Ovary (tissue), 9 donors: Measurements from ENCODE around the gene GRK7. TPM values are rescaled to one million over a fixed set of nuclear protein-coding genes. Genes with fewer than 3 reads are reported as not detected.

Source experiments
- DNase-seq, 5 donors: peaks; one replicate each; pipeline ENCODE4 v3.0.0-alpha.2; 2019 to 2020
- H3K27ac ChIP-seq, 2 donors: fragments of 200-600 bp; one replicate each; pipeline versions ENCODE4 v1.5.1 to v1.8.0; 2019 to 2022
- H3K27me3 ChIP-seq: fragments of 200-600 bp; one replicate; pipeline ENCODE4 v1.8.0; 2022
- H3K36me3 ChIP-seq: fragments of 200-600 bp; sonication (generic); one replicate; pipeline ENCODE4 v1.5.1; 2019
- H3K4me1 ChIP-seq: one replicate; pipeline ENCODE4 v1.8.1; 2013; ENCODE audit warnings: mild to moderate bottlenecking, moderate library complexity; ENCODE audit not compliant: insufficient read depth
- H3K4me3 ChIP-seq: fragments of 200-600 bp; sonication (generic); one replicate; pipeline ENCODE4 v1.5.1; 2017
- H3K9me3 ChIP-seq, 2 donors: fragments of 200-600 bp in 1 of 2; sonication (generic) in 1 of 2; one replicate each; pipeline versions ENCODE4 v1.5.1 to v1.8.1; 2013 to 2019; ENCODE audit warnings: mild to moderate bottlenecking in 1 of 2, moderate library complexity in 1 of 2
- EP300 ChIP-seq: sonication (generic); formaldehyde crosslinking; IDR thresholded peaks from one replicate; pipeline ENCODE4 v1.6.1; 2017; ENCODE audit warnings: antibody characterized with exemption
- POLR2A ChIP-seq: fragments of 450-650 bp; IDR thresholded peaks from one replicate; pipeline ENCODE4 v1.6.1; 2017; ENCODE audit warnings: antibody characterized with exemption, mild to moderate bottlenecking, moderate library complexity
- WGBS, 3 donors: extraction: QIAGEN DNeasy Blood & Tissue Kit in 1 of 3; methylation state at CpG; one replicate each; pipeline versions ENCODE4 v1.1.5 to v1.1.7; 2013 to 2017; 5-methylcytosine and 5-hydroxymethylcytosine counted together
- intact Hi-C, 4 donors: fragments of 100-400 bp; cut with DNase I; formaldehyde crosslinking; loops; one replicate each; pipeline versions ENCODE4 v1.11.0 to v1.15.1; 2022 to 2023
- polyA plus RNA-seq, 2 donors: library from polyadenylated mRNA; stranded (reverse); fragments of 200-250 nt in 1 of 2; fragments of 350-450 nt in 1 of 2; fragmentation: Illumina TruSeq in 1 of 2; extraction: RNeasy Lipid Tissue Mini Kit (QIAGEN cat#74804) in 1 of 2; gene quantifications; one replicate each; pipeline ENCODE4 v1.2.3, GENCODE V29; 2013 to 2014
- total RNA-seq, 7 donors: library from RNA; depleted of rRNA in 2 of 7; stranded (reverse); fragments of >200 nt in 2 of 7; fragmentation: NEBNext Ultra II Directional in 3 of 7; extraction: Animal tissue kit (Norgen Biotek cat#: 25700) in 3 of 7; gene quantifications; one replicate each; pipeline versions ENCODE4 v1.1.0 to v1.2.4, GENCODE V29; 2016 to 2023
- TF ChIP-seq, protein P1 (sequence below), 3 donors: fragments of 450-650 bp in 2 of 3; fragments of 200-600 bp in 1 of 3; IDR thresholded peaks; one replicate each; pipeline versions ENCODE4 v1.5.1 to v1.8.0; 2016 to 2022; ENCODE audit warnings: antibody characterized with exemption in 3 of 3, mild to moderate bottlenecking in 1 of 3
- donor health status: DM: no; HTN: no; CAD: no; lungs with moderate emphysema.
- donor health status: DM: no; HTN: no; CAD: no.
- donor health status: Bipolar disorder and iron deficiency.
- donor health status: DM: yes; HTN: yes; CAD: no.
- donor health status: DM: no; HTN: no; CAD: no.
- donor health status: DM: yes; HTN: yes; CAD: no.

Gene GRK7
- total and polyA plus RNA-seq, 9 donors = 0.02 to 0.13 (median 0.10) TPM; not detected in 5

DNA sequence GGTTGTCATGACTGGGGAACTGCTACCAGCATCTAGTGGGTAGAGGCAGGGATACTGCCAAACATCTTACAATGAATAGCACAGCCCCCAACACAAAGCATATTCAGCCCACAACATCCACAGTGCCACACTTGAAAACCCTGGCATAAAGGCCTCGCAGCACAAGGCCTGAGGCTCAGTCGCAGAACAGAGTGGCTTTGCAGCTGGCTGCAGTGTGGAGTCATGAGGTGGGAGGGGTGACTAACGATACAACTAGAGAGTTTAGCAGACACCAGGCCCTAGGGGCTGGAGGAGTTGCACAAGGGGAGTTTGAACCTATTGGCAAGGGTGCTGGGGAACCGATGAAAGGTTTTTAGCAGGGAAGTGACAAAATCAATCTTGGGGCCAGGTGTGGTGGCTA, 32.1 kb downstream of the GRK7 start:
- DNase-seq = no peak
- no peak overlapping the region for H3K4me3 ChIP-seq
- no peaks in the 10 kb centered on the region for H3K9me3 ChIP-seq
- no peaks in the 10 kb centered on the region for H3K36me3 ChIP-seq
- no peak for TF ChIP-seq EP300
- TF ChIP-seq, protein P1, sequence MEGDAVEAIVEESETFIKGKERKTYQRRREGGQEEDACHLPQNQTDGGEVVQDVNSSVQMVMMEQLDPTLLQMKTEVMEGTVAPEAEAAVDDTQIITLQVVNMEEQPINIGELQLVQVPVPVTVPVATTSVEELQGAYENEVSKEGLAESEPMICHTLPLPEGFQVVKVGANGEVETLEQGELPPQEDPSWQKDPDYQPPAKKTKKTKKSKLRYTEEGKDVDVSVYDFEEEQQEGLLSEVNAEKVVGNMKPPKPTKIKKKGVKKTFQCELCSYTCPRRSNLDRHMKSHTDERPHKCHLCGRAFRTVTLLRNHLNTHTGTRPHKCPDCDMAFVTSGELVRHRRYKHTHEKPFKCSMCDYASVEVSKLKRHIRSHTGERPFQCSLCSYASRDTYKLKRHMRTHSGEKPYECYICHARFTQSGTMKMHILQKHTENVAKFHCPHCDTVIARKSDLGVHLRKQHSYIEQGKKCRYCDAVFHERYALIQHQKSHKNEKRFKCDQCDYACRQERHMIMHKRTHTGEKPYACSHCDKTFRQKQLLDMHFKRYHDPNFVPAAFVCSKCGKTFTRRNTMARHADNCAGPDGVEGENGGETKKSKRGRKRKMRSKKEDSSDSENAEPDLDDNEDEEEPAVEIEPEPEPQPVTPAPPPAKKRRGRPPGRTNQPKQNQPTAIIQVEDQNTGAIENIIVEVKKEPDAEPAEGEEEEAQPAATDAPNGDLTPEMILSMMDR (IDR thresholded peaks at IDR 0.05) = no peak
- TF ChIP-seq POLR2A = no peak
- 77 to 89% (median 78%) methylated on average over 4 of the region's 4 CpGs for WGBS, 3 donors
- intact Hi-C loops = no loop called here
- peaks cover 16% of the 10 kb centered on the region for H3K4me1 ChIP-seq
- H3K27ac ChIP-seq = no peak overlapping the region
- H3K27me3 ChIP-seq = no peaks in the 10 kb centered on the region

DNA sequence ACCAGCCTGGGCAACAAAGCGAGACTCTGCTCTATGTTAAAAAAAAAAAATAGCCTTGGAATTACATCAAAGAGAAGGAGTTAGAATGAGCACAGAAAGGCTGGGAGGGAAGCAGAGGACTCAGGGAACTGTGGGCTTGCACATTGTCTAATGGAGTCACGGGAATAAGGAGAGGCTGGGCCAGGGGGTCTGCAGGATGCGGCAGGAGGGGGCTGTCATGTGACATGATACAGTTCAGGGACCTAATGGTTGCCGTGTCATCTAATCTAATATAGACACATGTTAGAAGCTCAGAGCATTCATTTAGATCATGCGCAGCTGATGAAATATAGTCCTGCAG, 32.5 kb downstream of the GRK7 start:
- Histone ChIP-seq H3K9me3 (no peaks in the 10 kb centered on the region), H3K36me3 (no peaks in the 10 kb centered on the region), H3K27ac (no peak overlapping the region), H3K4me3 (no peak overlapping the region), H3K27me3 (no peaks in the 10 kb centered on the region), H3K4me1 (peaks cover 16% of the 10 kb centered on the region)
- TF ChIP-seq, protein P1 (IDR thresholded peaks at IDR 0.05) = no peak
- TF ChIP-seq POLR2A (no peak), EP300 (no peak)
- no peak for DNase-seq
- intact Hi-C loops = no loop called here
- 84 to 87% (median 86%) methylated on average over 5 of the region's 5 CpGs for WGBS, 3 donors

GRCh38 chr3:141796081-141796888, 33.1 kb downstream of the GRK7 start:
- Histone ChIP-seq H3K4me1 (peaks cover 16% of the 10 kb centered on the region), H3K4me3 (no peak overlapping the region), H3K9me3 (no peaks in the 10 kb centered on the region), H3K27ac (peak overlapping the region; percentile 43 to 74), H3K36me3 (no peaks in the 10 kb centered on the region), H3K27me3 (no peaks in the 10 kb centered on the region)
- DNase-seq = peak in 2 of 5 donors; percentile 40 to 53
- intact Hi-C loops = no loop called here
- 67 to 80% (median 78%) methylated on average over 11 of the region's 11 CpGs for WGBS, 3 donors
- TF ChIP-seq EP300 (no peak), POLR2A (no peak)
- TF ChIP-seq, protein P1 (IDR thresholded peaks at IDR 0.05) = no peak

DNA sequence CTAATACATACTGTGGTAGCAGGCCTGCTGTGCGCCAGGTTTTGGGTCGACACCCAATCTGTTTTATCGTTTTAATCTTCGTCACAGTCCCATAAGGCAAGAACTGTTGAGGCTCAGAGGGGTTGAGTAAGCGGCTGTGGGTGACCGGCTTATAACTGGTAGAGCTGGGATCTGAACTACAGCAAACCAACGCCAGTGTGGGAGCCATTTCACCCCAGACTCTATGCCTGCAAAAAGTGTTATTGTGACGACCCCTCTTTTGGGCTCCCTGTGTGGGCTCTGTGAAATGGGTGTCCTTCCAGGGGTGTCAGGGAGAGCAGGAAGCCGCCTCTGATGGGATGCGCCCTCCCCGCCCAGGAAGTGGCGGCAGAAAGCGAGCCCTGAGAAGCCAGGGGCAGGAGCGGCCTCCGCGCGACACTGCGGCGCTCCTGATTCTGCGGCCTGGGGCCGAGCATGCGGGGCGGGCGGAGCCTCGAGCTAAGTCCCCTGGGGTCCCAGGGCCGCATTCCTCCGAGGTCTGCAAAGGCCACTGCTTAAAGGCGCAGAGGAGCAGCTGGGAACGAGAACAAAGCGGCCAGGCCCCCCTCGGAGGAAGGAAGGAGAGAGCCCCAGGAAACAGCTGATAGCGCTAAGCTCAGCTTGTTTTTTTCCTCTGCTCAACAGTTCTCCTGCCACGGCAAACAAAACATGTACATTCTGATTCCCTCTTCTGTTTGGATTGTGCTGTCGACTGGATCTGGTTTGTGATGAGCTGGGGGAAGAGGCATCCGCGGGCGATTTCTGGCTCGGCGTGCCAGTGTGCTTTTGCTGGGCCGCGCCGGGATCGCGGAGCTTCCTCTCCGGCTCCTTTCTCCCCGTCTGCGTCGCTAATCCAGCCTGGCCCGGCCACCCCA, 33.9 kb downstream of the GRK7 start:
- intact Hi-C loops = no loop called here
- peak overlapping the region; percentile 43 to 74 for H3K27ac ChIP-seq
- no peak for TF ChIP-seq EP300
- TF ChIP-seq POLR2A = no peak
- TF ChIP-seq, protein P1 (IDR thresholded peaks at IDR 0.05) = no peak
- no peaks in the 10 kb centered on the region for H3K9me3 ChIP-seq
- DNase-seq = peak; percentile 35 to 84 (median 57)
- H3K4me1 ChIP-seq = peaks cover 16% of the 10 kb centered on the region
- H3K36me3 ChIP-seq = no peaks in the 10 kb centered on the region
- H3K4me3 ChIP-seq = peak overlapping the region; percentile 33
- H3K27me3 ChIP-seq = no peaks in the 10 kb centered on the region
- WGBS, 3 donors = 13 to 14% (median 13%) methylated on average over 48 to 49 of the region's 49 CpGs
